HepG2 (cell line): ENCODE data around the gene MYO3B.

Source experiments
- ADNP ChIP-seq: sonication (generic); formaldehyde crosslinking; IDR thresholded peaks from 2 replicates; pipeline ENCODE4 v1.4.0; 2020; ENCODE audit warnings: missing genetic modification reagents
- EP300 ChIP-seq, 3 experiments: sonication (generic) in 1 of 3; formaldehyde crosslinking in 1 of 3; IDR thresholded peaks; 2 replicates each; pipeline versions ENCODE4 v1.5.1 to v1.6.1; 2011 to 2020; ENCODE audit warnings: low read depth in 2 of 3, low read length in 2 of 3, borderline replicate concordance in 1 of 3, improper control_type of control experiment in 1 of 3, mild to moderate bottlenecking in 1 of 3, missing genetic modification reagents in 1 of 3, moderate library complexity in 1 of 3
- IKZF4 ChIP-seq: sonication (generic); formaldehyde crosslinking; IDR thresholded peaks from 2 replicates; pipeline ENCODE4 v1.5.1; 2020; ENCODE audit warnings: borderline replicate concordance, mild to moderate bottlenecking, low read depth, missing genetic modification reagents; ENCODE audit errors: not compliant biosample characterization
- U2AF1 ChIP-seq: fragments of 200-400 bp; formaldehyde crosslinking; optimal IDR thresholded peaks from 2 replicates; pipeline ENCODE3; 2017; ENCODE audit warnings: mild to moderate bottlenecking, low read depth, low read length

DNA sequence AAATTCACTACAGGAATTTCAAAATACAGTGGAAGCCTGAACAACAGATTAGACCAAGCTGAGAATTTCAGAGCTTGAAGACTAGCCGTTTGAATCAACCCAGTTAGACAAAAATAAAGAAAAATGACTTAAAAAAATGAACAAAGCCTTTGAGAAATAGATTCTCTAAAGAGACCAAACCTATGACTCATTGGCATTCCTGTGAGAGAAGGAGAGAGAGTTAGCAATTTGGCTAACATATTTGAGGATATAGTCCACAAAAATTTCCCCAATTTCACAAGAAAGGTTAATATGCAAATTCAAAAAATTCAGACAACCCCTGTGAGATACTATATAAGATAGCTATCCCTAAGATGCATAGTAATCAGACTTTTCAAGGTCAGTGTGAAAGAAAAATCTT lies 78.0 kb downstream of the MYO3B start:
- no peak for TF ChIP-seq U2AF1
- no peak for TF ChIP-seq ADNP (CRISPR knock-in tag)
- no peak for TF ChIP-seq EP300 (IDR thresholded peaks at IDR 0.05; ENCODE audit: low read depth in 2 of 2, low read length in 2 of 2)
- no peak for TF ChIP-seq EP300 (CRISPR knock-in tag; IDR thresholded peaks at IDR 0.05; ENCODE audit: borderline replicate concordance)
- TF ChIP-seq IKZF4 = no peak
